ENCODE results near the gene NAXE.
A peak's percentile ranks its signal among the peaks of the same experiment; 100 is the strongest.
"Not testable (repeated sequence)": the region's sequence is repeated elsewhere in the genome, so short reads cannot be mapped to it uniquely, and the experiment has no call there.

Gene NAXE

DNA sequence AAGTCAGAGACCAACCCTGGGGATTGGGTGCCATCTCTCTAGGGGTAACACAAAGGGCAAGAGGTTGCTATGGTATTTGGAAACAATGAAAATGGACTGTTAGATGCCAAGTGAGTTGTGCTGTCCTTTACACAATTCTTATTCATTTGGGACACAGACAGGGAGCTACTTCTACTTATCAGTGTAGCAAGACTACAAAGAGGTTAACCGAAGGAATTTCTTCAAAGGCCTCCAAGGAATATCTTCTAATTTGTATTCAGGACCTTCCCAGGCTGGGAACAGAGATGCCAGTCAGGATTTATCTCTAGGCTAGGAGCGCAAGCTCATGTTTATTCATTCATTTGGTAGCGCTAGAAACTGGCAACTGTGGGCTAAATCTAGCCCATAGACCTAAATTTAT, 2.6 kb downstream of the NAXE start:
- no peak for DNase-seq

DNA sequence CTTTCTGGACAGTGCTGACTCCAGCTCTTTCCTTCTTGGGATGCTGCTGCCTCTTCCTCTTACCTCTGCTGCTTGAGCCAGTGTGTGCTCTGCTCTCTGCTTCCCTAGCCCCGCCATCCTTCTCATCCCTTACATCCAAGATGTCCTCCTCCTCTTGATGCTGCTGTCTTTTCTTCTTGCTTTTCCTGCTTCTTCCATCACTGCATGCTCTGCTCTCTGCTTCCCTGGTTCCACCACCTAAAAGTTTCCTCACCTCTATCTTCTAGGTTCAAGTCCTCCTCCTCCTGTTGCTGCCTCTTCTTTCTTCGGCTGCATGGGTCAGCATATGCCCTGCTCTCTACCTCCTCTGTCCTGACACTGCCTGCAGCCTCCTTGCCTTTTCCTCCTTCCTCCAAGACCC, 3.4 kb downstream of the NAXE start:
- no peak for DNase-seq

DNA sequence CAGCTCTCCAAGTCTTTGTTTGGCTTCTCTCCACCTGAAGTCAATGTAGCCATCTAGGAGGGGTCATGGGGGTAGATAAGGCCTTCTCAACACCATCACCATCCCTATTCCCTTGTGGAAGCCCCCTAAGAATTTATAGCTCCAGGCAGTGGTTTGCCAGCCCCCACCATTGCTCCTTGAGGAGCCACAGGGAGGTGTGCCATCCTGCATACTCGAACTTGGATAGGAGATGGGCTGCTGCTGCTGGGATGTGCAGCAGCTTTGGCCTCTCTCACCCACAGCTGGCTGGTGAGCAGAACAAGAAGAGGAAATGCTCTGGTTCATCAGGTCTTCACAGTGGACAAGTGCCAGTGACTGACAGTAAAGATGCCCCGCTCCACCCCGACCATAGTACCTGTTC, 4.8 kb downstream of the NAXE start:
- no peak for DNase-seq

DNA sequence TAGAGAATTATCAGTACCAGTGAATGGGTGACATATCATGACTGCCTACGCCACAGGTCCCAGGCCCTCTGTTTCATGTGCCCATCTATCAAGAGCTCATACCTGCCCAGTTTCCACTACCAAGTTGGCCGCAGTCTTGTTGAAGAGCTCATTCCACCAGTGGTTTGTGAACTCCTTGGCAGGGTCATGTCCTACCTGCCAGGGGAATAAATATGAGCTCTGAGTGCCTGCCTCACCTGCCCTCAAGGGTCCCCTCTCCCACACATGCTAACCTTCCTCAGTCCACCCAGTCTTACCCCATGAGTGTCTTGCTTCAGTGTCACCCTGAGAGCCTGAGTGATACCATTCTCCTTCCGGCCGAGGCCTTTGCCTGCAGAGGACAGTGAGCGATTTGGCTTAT, 6.5 kb downstream of the NAXE start:
- no peak for DNase-seq

DNA sequence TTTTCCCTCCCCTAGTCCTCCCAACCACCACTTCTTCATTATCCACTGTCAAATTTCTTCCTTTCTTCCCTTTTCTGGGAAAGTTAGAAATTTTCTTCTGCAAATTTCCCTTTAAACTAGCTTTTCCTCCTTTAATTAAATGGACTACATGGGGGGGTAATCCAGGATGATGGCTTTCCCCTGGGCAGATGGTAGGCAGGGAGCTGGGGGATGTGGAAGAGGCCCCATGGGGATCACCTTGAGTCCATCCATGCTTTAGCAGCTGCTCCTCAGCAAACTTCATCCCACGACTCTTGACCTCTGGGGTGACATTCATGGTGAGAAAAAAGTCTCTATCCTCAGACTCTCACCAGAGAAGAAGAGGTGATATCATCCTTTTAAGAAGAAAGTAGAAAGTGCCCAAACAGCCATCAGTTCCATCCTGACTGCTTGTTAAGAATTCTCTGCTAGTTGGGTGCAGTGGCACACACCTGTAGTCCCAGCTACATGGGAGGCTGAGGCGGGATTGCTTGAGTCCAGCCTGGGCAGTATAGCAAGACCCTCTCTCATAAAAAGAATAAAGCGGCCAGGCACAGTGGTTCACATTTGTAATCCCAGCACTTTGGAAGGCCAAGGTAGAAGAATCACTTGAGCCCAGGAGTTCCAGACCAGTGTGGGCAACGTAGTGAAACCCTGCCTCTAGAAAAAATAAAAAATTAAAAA, 7.3 kb downstream of the NAXE start:
- no peak for DNase-seq

DNA sequence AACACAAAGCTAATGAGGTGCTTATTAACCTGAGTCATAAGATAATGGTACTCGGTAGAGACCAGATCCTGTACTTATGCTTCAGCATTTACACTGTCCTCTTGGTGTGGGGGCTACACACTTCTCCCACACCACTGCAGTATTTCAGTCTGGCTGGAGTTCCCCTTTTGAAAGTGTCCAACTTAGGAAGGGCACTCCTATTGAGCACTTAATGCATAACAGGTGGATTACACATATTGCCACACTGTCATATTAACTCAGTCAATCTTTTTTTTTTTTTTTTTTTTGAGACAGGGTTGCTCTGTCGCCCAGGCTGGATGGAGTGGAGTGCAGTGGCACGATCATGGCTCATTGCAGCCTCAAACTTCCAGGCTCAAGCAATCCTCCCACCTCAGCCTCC, 8.2 kb downstream of the NAXE start:
- DNase-seq, result no peak

DNA sequence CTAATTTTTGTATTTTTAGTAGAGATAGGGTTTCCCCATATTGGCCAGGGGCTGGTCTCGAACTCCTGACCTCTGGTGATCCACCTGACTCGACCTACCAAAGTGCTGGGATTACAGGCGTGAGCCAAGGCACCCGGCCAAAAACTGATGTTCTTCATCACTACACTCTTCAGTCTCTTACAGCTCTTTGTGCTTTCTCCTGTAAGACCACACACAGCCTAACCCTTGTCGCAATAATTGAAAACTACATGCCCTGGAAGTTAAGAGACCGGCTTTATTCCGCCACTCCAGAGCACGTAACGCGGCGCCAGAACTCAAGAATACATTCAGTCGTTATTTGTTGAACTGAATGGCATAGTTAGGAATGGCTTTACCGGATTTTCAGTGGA, 9.2 kb downstream of the NAXE start:
- no peak for DNase-seq

DNA sequence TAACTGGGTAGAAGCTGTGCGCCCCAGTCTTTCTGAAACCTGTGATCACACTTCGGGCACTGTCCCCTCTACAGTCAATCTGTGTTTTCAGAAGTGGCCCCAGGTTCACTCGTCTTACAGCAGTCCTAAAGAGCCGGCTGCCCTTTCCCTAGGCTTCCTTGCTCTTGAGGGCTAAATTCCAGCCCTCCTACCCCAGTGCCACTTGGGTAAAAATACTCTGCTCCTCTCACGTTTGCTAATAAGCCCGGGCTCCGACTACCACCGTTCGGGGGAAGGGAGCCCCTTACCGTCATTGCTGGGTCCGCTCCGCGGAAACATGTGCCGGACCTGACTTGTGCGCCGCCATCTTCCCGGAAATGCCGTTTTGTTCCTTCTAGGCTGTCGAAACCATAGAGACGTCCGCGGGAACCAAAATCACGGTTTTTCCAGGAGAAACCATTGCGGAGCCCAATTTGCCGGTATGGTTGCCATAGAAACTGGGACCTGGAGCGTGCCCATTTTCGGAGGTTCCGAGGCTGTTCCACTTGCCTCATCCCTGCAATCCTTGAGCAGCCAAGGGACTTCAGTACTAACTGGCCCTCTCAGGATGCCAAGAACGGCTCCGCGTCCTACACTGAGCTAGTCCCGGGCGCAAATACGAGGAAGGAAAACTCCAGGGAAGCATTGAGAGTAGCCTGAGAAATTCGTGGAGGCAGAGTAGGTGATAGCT, 9.7 kb downstream of the NAXE start, which contains the start of gene GPATCH4:
Gene GPATCH4 (minus strand): TSS at position 358 of the 709 bp plus-strand sequence.
- peak; percentile 90 for DNase-seq

DNA sequence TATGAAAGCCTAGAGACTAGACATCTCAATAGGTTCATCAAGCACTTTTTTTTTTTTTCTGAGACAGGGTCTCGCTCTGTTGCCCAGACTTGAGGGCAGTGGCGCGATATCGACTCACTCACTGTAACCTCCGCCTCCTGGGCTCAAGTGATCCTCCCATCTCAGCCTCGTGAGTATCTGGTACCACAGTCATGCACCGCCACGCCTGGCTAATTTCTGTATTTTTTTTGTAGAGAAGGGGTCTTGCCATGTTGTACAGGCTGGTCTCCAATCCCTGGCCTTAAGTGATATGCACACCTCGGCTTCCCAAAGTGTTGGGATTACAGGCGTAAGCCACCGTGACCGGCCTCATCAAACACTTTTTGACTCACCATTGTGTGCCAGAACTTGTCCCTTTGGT, 10.3 kb downstream of the NAXE start:
- peak; percentile 68 for DNase-seq

DNA sequence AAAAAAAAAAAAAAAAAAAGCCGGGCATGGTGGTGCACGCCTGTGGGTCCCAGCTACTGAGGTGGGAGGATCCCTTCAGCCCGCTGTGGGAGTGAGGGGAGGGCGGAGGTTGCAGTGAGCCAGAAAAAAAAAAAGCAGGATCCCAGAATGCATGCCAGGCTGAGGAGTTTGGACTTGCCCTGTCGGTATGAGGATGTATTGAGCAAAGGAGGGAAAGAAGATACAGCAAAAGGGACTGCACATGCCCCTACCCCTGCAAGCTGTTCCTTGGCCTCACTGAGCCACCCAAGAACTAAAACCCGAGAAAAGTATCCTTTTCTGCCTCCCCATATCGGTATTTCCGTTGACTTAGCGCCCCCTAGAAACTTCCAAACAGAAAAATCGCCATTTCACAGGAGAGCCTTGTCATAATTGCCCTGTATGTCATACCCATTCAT, 11.0 kb downstream of the NAXE start:
- DNase-seq, result no peak

DNA sequence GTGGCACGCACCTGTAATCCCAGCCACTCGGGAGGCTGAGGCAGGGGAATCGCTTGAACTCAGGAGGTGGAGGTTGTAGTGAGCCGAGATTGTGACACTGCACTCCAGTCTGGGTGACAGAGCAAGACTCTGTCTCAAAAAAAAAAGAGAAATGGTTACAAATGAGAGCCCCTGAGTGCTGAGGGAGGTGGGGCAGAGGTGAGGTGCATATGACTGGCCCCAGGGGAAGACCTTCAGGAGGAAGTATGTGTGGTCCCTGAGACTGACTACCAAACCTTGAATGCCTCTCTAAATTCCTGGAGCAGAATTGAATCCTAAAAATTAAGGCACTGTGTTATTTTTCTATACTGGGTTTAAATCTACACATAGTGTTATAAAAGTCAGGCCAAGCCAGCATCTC, 15.8 kb downstream of the NAXE start:
- DNase-seq, result not testable (repeated sequence)

DNA sequence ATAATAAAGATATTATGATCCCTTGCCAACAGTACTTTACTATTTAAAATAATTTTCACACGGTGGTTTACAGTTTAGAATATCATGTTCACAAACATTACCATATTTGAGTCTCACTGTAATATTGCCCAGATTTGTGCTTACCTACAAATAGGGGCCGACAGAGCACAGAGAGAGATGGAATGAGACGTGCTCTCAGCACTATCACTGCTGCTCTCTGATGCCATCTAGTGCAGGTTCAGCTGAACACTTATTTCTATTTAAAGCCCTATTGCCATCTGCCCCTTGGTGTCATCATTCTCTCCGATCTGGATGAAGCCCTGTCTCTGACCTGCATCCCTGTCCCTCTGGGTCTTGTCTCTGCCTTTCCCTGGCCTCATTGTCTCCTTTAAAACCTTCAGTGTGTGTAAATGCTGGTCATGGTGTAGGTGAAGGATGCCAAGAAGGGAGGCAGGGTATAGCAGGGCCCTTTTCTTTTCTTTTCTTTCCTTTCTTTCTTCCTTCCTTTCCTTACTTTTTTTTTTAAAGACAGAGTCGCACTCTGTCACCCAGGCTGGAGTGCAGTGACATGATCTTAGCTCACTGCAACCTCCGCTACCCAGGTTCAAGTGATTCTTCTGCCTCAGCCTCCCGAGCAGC, 16.6 kb downstream of the NAXE start:
- DNase-seq, result peak; percentile 96

DNA sequence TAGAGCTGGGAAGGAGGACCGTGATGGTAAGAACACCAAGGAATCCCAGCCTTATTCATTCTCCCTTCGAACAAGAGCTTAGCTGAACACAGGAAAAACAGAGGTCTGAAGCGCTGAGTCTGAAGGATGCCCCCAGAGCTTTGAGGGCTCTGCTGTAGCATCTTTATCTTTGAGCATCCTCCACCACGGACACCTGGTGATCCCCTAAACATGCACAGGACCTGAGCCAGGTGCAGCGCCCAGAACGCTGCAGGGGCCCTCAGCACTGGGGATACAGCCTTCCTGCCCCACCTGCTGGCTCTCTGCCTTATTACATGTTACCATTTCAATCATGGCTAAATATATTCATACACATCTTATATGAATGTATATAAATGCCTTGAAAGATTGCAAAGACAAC, 17.4 kb downstream of the NAXE start:
- DNase-seq, result peak; percentile 68

DNA sequence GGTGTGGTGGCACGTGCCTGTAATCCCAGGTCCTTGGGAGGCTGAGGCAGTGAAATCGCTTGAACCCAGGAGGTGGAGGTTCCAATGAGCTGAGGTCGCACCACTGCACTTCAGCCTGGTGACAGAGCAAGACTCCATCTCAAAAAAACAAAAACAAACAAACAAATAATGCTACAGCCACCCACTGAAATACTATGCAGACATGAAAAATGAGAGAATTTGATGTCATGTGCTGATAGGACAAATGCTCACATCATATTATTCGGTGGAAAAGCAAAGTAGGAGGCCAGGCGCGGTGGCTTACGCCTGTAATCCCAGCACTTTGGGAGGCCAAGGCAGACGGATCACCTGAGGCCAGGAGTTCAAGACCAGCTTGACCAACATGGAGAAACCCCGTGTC, 18.5 kb downstream of the NAXE start:
- not testable (repeated sequence) for DNase-seq

DNA sequence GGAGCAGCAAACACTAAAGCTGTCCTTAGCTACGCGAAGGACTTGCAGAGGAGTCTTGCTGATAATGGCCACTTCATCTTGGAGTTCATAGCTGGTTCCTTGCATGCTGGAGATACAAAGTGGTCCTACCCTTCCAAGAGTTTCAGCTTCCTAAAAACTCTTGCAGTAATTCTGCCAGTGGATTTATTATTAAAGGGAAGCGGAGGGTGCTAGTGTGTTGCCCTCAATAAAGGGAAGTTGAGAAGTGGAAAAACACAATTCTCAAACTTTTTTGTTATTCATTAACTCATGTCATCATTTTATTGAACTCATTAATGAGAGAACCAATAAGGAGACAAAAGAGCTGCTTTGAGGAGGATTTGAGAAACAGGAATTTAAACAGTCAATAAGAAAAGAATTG, 21.1 kb downstream of the NAXE start:
- DNase-seq, result no peak

DNA sequence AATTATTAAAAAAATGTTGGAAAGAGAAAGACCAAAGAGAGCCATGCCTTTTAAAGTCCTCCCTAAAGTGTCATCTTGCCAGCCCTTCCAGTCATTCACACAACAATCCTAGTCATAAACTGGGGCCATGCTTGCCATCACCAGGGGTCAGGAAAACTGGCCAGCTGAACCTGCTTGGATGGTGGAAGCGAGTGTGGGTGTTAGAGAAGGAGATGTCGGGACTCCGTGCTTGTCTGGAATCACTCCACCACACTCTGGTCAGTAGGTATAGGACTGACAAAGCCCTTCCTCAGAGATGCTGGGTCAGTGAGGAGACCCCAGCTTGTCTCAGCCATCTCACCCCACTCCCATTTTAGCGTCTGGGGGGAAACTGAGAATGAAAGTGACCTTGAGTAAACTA, 24.4 kb downstream of the NAXE start:
- no peak for DNase-seq

DNA sequence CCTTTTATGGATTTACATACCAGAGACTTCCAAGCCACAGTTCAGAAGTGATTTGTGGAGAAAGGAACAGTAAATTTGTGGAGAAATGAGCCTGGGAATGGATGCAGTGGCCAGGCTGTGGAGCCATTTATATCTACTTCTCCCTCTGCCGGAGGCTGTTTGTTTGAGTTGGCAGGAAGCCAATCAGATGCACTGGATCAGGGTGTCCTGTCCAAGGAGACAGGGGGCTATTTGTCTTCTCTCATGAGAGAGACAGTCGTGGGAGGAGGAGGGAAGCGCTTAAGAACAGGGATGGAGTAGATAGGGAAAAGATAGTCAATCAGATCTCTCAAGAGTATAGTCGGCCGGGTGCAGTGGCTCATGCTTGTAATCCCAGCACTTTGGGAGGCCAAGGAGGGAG, 24.9 kb downstream of the NAXE start:
- peak; percentile 69 for DNase-seq

DNA sequence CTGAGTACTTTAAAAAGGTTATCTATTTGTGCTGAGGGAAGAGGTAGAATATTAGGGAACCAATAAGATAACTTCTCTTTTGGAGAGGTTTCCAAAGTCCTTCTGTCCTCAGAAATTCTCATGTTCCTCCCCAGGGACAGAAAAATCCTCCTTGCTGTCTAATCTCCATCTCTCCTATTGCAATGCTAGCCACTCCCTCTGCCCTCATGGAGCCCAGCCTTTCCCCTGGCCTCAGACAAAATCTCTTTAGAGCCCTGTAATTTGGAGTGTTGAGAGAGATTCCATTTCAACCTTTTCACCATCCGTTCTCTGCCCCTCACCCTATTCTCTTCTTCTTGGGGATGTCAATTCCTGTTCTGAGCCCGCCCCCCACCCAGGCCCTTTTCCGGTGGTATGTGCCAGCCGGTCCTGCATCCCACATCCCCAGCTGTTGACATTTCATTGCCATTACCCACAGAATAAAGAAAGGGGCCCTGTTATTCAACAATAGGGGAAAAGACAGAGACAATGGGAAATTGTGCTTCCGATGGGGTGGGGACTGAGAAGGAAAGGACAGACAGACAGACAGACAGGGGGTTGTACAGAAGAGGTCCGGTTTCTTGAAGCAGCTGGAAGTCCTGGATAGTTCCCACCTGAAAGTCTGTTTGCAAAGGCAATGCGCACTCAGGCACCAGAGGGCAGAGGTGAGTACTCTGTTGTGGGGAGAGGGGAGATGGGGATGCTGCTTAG, 27.4 kb downstream of the NAXE start, which contains the start of gene HAPLN2:
Gene HAPLN2 (plus strand): TSS at position 563 of the 729 bp plus-strand sequence. CDS start 4,076 bp downstream, outside the sequence.
- peak; percentile 66 for DNase-seq

DNA sequence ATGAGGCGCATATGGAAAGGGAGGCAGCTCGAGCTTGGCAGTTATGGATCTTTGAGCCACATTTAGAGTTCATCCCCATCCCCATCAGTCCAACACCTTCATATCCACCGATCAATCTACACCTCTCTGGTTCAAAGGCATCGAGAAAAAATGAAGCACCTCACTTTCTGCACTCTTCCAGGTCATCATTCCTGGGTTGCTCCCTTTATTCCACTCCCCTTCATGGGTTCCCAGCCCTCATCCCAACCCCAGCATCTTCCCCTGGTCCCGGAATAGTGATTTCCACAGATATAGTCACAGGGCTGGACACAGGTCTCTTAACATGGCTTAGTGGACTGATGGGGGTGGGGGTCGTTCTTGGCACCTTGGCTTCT, 28.0 kb downstream of the NAXE start:
- no peak for DNase-seq

DNA sequence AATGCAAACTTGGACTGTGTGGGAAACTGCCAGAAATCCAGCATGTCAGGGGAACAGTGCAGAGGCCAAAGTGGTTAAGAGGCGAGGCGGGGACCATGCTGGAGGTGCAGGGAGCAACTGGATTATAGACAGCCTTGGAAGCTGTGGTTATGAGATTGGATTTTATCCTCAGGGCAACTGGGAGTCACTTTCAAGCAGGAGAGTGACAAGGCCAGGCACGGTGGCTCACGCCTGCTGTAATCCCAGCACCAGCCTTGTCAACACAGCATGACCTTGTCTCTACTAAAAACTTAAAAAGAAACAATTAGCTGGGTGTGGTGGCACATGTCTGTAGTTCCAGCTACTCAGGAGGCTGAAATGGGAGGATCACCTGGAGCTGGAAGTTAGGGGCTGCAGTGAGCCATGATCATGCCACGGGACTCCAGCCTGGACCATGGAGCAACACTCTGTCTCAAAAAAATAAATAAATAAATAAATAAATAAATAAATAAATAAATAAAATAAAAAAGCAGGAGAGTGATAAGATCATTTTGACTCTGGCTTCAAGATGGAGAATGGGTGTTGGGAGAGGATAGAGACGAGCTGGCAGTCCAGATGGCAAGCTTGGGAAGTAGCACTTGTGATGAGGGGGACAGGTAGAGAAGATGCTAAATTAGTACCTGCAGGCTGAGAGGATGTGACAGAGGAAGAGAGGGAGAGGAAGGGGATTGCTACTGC, 31.2 kb downstream of the NAXE start:
- DNase-seq, result no peak

DNA sequence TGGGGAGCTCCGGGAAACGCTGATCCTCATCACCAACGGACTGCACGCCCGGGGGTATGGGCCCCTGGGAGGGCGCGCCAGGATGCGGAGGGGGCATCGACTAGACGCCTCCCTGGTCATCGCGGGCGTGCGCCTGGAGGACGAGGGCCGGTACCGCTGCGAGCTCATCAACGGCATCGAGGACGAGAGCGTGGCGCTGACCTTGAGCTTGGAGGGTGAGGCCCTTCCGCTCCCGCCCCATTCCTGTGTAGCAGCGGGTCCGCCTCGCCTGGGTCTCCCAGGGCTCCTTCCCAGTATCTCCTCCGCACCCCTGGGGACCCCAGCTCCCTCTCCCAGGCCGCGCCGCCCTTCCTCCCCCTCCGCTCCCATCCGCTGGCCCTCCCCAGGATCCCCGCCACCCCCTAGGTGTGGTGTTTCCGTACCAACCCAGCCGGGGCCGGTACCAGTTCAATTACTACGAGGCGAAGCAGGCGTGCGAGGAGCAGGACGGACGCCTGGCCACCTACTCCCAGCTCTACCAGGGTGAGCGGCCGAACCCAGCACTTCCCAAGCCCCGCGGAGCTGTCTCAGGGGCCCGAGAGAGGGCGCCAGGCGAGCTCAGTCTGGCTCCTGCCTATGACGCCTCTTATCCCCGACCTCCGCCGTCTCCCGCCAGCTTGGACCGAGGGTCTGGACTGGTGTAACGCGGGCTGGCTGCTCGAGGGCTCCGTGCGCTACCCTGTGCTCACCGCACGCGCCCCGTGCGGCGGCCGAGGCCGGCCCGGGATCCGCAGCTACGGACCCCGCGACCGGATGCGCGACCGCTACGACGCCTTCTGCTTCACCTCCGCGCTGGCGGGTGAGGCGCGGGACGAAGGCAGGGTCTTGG, 32.6 kb downstream of the NAXE start:
- DNase-seq, result peak; percentile 74

Measured in SHP77 treated with DMSO at 0.1 percent for 48 hours (cell line).